CD4-positive, alpha-beta T cell treated with Interleukin-12 subunit alpha and Interleukin-12 subunit beta, for 1 hour (primary cell): ENCODE measurements around the gene FBXO31.
"Not testable (repeated sequence)": the region's sequence is repeated elsewhere in the genome, so short reads cannot be mapped to it uniquely, and the experiment has no call there.

Experiments
- DNase-seq: peaks from one replicate; pipeline ENCODE4 v3.0.0-alpha.2; 2020

The FBXO31 gene

GRCh38 chr16:87340198-87340597, 43.4 kb downstream of the FBXO31 start:
- DNase-seq, result no peak

DNA sequence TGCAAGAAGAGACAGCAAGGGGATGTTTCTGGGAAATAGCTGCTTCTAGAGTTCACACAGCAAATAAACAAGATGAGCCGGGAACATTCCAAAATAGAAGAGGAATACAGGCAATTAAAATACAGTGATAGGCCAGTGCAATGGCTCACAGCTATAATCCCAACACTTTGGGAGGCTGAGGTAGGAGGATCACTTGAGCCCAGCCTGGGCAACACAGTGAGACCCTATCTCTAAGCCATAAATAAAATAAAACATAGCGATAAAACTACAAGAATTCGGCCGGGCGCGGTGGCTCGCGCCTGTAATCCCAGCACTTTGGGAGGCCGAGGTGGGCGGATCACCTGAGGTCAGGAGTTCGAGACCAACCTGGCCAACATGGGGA, 43.9 kb downstream of the FBXO31 start:
- not testable (repeated sequence) for DNase-seq

- no peak for DNase-seq
These were observed 44.4 kb downstream of the FBXO31 start for GRCh38 chr16:87339086-87339723.

DNA sequence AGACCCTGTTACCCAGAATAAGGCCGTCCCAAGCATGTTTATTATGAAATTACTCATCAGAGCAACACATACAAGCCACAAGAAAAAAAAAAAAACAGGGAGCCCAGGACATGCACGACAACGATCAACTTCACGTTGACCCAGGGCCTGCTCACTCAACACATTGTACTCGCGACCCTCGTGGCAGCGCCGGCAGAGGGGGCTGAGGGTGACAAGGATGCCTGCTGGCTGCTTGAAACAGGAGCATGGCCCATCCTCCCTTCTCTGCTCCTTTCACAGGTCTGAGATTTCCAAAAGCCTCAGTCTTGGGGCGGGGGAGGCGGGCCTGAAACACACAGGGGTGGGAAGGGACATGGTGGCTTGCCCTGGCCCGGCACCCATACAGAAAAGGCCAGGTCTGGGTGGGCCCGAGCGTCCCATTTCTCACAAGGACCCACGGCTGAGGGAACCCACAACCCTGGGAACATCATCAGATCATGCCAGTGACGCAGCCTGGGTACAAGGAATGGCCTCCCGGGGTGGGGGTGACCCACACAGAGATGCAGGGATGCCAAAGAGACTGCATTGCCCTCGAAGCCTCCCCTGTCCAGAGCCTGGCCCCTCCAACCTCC, 45.3 kb downstream of the FBXO31 start:
- DNase-seq, result no peak

- DNase-seq, result no peak
These were observed 46.3 kb downstream of the FBXO31 start for GRCh38 chr16:87337262-87337771.

GRCh38 chr16:87336434-87337240, 46.9 kb downstream of the FBXO31 start:
- DNase-seq, result no peak

DNA sequence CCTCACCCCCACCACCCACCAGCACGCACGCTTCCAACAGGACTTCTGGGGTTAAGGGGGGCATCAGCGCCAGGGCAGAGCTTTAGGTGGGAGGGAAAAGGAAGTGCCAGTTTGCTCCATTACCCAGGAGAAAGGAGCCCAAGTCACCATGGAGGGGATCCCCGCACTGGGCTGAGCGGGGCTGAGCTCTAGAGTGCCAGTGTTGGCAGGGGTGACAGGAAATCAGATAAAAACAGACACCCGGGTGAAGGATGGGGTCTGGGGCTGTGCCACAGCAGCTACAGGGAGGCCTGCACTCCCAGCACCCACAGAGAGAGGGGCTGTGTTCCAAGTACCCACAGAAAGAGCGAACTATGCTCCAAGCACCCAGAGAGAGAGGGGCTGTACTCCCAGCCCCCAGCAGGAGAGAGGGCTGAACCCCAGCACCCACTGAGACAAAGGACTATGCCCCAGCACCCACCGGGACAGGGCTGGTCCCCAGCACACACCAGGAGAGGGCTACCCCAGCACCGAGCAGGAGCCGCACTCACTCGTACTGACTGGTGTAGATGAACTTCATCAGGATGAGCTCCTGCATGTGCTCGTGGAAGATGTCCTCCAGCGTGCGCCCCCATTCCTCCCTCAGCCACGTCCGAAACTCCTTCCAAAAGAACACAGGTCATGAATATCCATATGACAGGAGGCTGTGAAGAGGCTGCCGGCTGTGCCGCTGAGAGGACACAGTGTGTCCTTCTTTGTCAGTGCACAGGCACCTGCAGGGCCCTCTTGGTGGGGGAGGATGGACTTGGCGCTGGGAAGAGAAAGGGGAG, 47.7 kb downstream of the FBXO31 start:
- no peak for DNase-seq

- DNase-seq, result no peak
These were observed 48.6 kb downstream of the FBXO31 start for GRCh38 chr16:87334651-87335624.

GRCh38 chr16:87333581-87334331, 49.8 kb downstream of the FBXO31 start:
- no peak for DNase-seq

GRCh38 chr16:87333101-87333500, 50.5 kb downstream of the FBXO31 start:
- no peak for DNase-seq

DNA sequence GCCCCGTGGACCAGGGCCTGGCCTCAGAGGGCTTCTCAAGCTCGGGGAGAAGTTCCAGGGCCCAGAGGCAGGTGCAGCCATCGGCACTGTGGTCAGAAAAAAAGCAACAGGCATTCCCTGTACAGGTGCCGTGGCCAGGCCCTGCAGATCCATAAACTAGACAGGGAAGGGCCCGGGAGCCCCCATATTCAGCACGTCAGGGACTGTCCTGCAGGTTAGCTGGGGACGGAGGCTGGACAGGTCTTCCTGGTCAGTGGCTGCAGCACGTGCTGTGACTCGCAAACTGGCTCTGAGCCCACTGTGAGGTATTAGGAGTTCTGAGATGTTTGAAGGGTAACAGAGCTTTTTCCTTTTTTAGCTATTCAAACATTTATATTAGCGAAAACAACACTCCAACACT, 51.4 kb downstream of the FBXO31 start:
- no peak for DNase-seq

GRCh38 chr16:87331241-87331801, 52.3 kb downstream of the FBXO31 start:
- no peak for DNase-seq

GRCh38 chr16:87330646-87331045, 52.9 kb downstream of the FBXO31 start:
- DNase-seq, result no peak

- no peak for DNase-seq
These were observed 53.3 kb downstream of the FBXO31 start for GRCh38 chr16:87330257-87330624.

DNA sequence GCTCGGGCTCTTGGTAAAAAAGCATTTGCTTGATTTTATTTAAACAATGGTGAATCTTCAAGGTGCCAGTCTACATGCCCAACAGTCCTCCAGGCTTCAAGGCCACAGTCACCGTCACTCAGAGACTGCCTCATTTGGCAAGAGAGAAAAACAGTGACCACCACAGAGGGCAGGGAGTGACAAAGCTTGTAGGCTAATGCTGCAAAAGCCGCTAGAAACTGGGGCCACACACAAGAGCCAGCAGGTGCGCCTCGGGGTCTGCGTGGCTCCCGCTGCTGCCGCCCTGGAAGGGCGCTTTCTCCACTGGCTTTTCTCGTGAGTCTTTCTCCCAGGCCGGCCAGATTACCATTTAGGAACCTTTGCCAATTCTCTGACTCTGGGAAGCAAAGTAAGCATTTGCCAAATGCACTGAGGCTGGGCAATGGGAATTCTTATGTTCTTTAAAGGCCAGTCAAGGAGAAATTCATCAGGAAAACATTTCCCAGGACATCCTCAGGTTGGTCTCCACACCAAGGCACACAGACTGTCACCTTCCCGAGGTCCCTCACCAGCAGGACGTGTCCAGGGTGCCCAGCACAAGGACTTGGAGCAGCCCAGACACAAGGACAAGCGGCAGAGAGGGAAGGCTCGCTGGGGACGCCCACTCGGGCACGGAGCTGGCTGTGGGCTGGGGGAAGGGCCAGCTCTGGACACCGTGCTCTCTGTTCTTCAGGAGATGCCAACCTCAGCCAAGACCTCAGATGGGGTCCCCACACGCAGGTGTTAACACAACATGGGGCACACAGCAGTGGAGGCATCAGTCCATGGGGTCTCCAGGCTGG, 53.9 kb downstream of the FBXO31 start:
- no peak for DNase-seq

GRCh38 chr16:87328846-87329245, 54.7 kb downstream of the FBXO31 start:
- DNase-seq, result no peak

DNA sequence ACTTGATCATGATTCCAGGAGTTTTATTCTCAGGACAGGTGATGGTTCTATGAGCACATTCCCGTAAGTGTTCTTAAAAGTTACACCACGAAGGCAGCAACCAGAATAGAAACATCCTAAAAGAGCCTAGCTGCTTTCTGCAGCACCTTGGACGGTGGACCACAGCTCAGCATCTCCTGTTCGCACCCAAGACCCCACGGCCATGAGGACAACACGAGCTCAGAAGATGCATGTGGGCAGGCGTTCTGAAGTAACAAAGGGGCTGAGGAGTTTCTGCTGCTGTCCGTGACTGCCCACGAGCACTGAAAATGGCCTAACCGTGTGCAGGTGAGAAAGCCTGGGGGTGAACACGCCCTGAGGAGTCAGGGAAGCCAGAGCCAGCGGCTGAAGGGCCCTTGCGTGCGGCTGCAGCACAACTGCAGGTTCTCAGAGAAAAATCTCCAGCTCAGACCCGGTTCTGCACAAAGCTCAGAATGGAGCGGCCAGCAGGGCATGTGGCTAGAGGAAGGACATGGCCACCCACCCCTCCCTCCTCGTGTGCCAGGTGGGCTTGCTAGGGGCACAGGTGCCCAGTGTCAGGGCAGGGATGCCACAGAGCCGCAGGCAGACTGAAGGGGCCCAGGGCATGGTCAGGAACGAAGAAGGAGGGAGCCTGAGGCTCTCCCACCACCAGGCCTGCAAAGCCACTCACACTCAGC, 55.6 kb downstream of the FBXO31 start:
- DNase-seq, result no peak

DNA sequence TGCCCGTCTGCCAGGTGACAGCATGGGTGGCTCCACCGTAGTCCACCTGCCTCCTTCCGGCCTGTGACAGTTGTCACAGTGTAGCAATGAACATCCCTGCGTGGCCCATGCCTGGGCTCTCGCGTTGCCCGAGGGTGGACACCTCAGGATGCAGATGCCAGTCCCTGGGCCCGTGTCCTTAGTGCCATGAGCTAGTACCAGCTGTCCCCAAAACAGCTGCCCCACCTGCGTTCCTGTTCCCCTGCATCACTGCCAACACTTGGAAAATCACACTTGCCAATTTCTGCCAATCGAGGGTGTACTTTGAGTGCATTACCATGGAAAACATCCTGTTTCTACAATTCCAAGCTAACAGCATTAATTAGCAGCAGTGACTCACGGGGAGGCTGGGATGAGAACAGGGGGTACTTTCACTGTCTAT, 57.4 kb downstream of the FBXO31 start:
- no peak for DNase-seq

DNA sequence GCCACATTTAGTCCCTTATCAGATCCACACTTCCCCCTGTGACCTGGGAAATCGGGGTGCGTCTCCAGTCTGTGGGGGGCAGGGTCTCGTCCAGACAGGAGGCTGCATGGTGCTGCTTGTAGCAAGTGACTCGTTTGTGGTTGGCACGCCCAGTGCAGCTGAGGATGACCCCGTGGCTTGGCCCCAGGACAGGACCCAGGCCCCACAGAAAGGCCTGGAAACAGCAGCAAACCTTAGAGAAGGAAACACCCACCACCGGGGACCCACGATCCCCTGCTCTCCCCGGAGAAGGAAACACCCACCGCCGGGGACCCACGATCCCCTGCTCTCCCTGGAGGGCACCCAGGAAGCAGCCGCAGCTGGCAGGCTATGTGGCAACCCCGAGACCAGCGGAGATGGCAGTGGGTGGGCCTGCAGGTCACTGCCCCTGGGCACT, 58.1 kb downstream of the FBXO31 start:
- no peak for DNase-seq
